WTC11 (cell line): ENCODE results near the gene LPAR3. TPM values are rescaled to one million over a fixed set of nuclear protein-coding genes. Genes with fewer than 3 reads are reported as not detected.

Source experiments
- ATAC-seq: fragments of 200-7000 bp; cut with Tn5 transposase; 2 replicates; pipeline ENCODE4 v1.10.0; 2021; ENCODE audit warnings: mild to moderate bottlenecking, moderate library complexity
- CTCF ChIA-PET: fragments of 300-600 bp; sonication (Branson Sonifier 250); formaldehyde crosslinking; loops from one replicate; lab custom pipeline; 2021; ENCODE audit warnings: antibody characterized with exemption; lab: Charles Lee
- POLR2A ChIA-PET: fragments of 350-600 bp; sonication (Branson Sonifier 250); formaldehyde crosslinking; loops from one replicate; lab custom pipeline; 2021; ENCODE audit warnings: antibody characterized with exemption; lab: Charles Lee
- DNase-seq: peaks from one replicate; pipeline ENCODE4 v3.0.0; 2021; ENCODE audit warnings: low spot score
- H3K27ac Mint-ChIP-seq: 2 replicates; pipeline ENCODE4 v1.8.0; 2021; ENCODE audit warnings: mixed read lengths
- H3K27me3 Mint-ChIP-seq: 2 replicates; pipeline ENCODE4 v1.8.0; 2021; ENCODE audit warnings: low read depth, mild to moderate bottlenecking, moderate library complexity, mixed read lengths
- H3K36me3 Mint-ChIP-seq: 2 replicates; pipeline ENCODE4 v1.8.0; 2021; ENCODE audit warnings: mixed read lengths
- H3K4me1 Mint-ChIP-seq: 2 replicates; pipeline ENCODE4 v1.8.0; 2022; ENCODE audit warnings: mixed read lengths
- H3K4me3 Mint-ChIP-seq: 2 replicates; pipeline ENCODE4 v1.8.0; 2021; ENCODE audit warnings: mild to moderate bottlenecking, moderate library complexity, mixed read lengths
- H3K9me3 Mint-ChIP-seq: 2 replicates; pipeline ENCODE4 v1.8.0; 2021; ENCODE audit warnings: mixed read lengths
- CBFB ChIP-seq: sonication (generic); formaldehyde crosslinking; IDR thresholded peaks from 2 replicates; pipeline ENCODE4 v1.8.1; 2022; ENCODE audit warnings: mild to moderate bottlenecking, low read depth, missing genetic modification reagents
- ELF4 ChIP-seq: sonication (generic); formaldehyde crosslinking; IDR thresholded peaks from 2 replicates; pipeline ENCODE4 v1.8.1; 2022; ENCODE audit warnings: low read depth, mild to moderate bottlenecking, moderate library complexity, missing genetic modification reagents
- GABPB1 ChIP-seq: sonication (generic); formaldehyde crosslinking; IDR thresholded peaks from 2 replicates; pipeline ENCODE4 v1.8.1; 2023; ENCODE audit warnings: mild to moderate bottlenecking, missing genetic modification reagents
- SMAD4 ChIP-seq: sonication (generic); formaldehyde crosslinking; IDR thresholded peaks from 2 replicates; pipeline ENCODE4 v1.8.0; 2022; ENCODE audit warnings: mild to moderate bottlenecking, missing genetic modification reagents
- TEAD4 ChIP-seq: sonication (generic); formaldehyde crosslinking; IDR thresholded peaks from 2 replicates; pipeline ENCODE4 v1.8.0; 2022; ENCODE audit warnings: mild to moderate bottlenecking, missing genetic modification reagents
- ZNF138 ChIP-seq: sonication (generic); formaldehyde crosslinking; conservative IDR thresholded peaks from 2 replicates; pipeline ENCODE4 v1.8.1; 2022; ENCODE audit warnings: mild to moderate bottlenecking, moderate library complexity, missing genetic modification reagents
- ZNF219 ChIP-seq: sonication (generic); formaldehyde crosslinking; IDR thresholded peaks from 2 replicates; pipeline ENCODE4 v1.8.0; 2023; ENCODE audit warnings: missing genetic modification reagents, mild to moderate bottlenecking, borderline replicate concordance
- ZNF232 ChIP-seq: sonication (generic); formaldehyde crosslinking; IDR thresholded peaks from 2 replicates; pipeline ENCODE4 v1.8.0; 2022; ENCODE audit warnings: mild to moderate bottlenecking, missing genetic modification reagents
- ZNF317 ChIP-seq: sonication (generic); formaldehyde crosslinking; IDR thresholded peaks from 2 replicates; pipeline ENCODE4 v1.8.1; 2023; ENCODE audit warnings: low read depth, mild to moderate bottlenecking, moderate library complexity, missing genetic modification reagents, borderline replicate concordance
- ZNF396 ChIP-seq: fragments of 250-450 bp; sonication (Bioruptor Pico); IDR thresholded peaks from 2 replicates; pipeline ENCODE4 v1.8.0; 2021; ENCODE audit warnings: mild to moderate bottlenecking, moderate library complexity, borderline replicate concordance
- ZNF423 ChIP-seq: fragments of 250-450 bp; sonication (Bioruptor Pico); IDR thresholded peaks from 2 replicates; pipeline ENCODE4 v2.1.2; 2022; ENCODE audit warnings: mild to moderate bottlenecking, moderate library complexity
- total RNA-seq: library from RNA; stranded (reverse); gene quantifications from 3 replicates; pipeline ENCODE4 v1.2.3, GENCODE V29; 2021
- TF ChIP-seq, protein P1 (sequence below): sonication (generic); formaldehyde crosslinking; IDR thresholded peaks from 2 replicates; pipeline ENCODE4 v1.8.0; 2022; ENCODE audit warnings: mild to moderate bottlenecking, missing genetic modification reagents
- TF ChIP-seq, protein P2 (sequence below): sonication (generic); formaldehyde crosslinking; IDR thresholded peaks from 2 replicates; pipeline ENCODE4 v1.8.1; 2023; ENCODE audit warnings: mild to moderate bottlenecking, missing genetic modification reagents, moderate library complexity
- TF ChIP-seq, protein P3 (sequence below): sonication (generic); formaldehyde crosslinking; IDR thresholded peaks from 2 replicates; pipeline ENCODE4 v1.8.1; 2023; ENCODE audit warnings: mild to moderate bottlenecking, missing genetic modification reagents
- TF ChIP-seq, protein P4 (sequence below): sonication (generic); formaldehyde crosslinking; IDR thresholded peaks from 2 replicates; pipeline ENCODE4 v1.8.0; 2023; ENCODE audit warnings: missing genetic modification reagents
- TF ChIP-seq, protein P5 (sequence below): sonication (generic); formaldehyde crosslinking; IDR thresholded peaks from 2 replicates; pipeline ENCODE4 v1.8.0; 2022; ENCODE audit warnings: mild to moderate bottlenecking, missing genetic modification reagents
- TF ChIP-seq, protein P6 (sequence below): fragments of 250-450 bp; sonication (Bioruptor Pico); IDR thresholded peaks from 2 replicates; pipeline ENCODE4 v1.9.0; 2021; ENCODE audit warnings: moderate library complexity, mild to moderate bottlenecking, inconsistent platforms, borderline replicate concordance
- TF ChIP-seq, protein P7 (sequence below): sonication (generic); formaldehyde crosslinking; IDR thresholded peaks from 2 replicates; pipeline ENCODE4 v1.8.0; 2022; ENCODE audit warnings: mild to moderate bottlenecking, missing genetic modification reagents
- TF ChIP-seq, protein P8 (sequence below): sonication (generic); formaldehyde crosslinking; IDR thresholded peaks from 2 replicates; pipeline ENCODE4 v1.8.0; 2023; ENCODE audit warnings: missing genetic modification reagents, mild to moderate bottlenecking, borderline replicate concordance
- TF ChIP-seq, protein P9 (sequence below): fragments of 250-450 bp; sonication (Bioruptor Pico); IDR thresholded peaks from 2 replicates; pipeline ENCODE4 v2.1.2; 2022; ENCODE audit warnings: mild to moderate bottlenecking, moderate library complexity

Gene LPAR3
- total RNA-seq, 1 experiment from 2014 or later = 33.3 TPM

DNA sequence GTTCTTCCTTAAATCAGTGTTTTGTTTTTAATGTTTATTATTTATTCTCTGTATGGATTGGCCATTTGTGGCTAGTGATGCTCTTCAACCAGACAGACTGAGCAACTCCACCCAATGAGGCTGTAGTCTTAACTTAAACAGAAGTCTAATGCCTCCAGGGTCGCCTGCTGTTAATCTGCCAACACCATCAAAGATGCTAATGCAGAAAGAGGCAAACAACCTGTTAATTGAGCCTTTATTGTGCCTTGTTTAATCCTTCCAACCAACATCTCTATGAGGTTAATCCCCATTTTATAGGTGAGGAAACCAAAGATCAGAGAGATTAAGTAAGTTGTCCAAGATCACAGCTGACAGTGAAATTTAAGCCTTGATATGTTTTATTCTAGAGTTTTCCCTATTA is 123.4 kb downstream of the LPAR3 start:
- peaks cover 6% of the 10 kb centered on the region for H3K9me3 Mint-ChIP-seq
- ATAC-seq = no peak
- TF ChIP-seq, protein P1, sequence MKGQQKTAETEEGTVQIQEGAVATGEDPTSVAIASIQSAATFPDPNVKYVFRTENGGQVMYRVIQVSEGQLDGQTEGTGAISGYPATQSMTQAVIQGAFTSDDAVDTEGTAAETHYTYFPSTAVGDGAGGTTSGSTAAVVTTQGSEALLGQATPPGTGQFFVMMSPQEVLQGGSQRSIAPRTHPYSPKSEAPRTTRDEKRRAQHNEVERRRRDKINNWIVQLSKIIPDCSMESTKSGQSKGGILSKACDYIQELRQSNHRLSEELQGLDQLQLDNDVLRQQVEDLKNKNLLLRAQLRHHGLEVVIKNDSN (CRISPR knock-in tag) = no peak
- TF ChIP-seq, protein P2, sequence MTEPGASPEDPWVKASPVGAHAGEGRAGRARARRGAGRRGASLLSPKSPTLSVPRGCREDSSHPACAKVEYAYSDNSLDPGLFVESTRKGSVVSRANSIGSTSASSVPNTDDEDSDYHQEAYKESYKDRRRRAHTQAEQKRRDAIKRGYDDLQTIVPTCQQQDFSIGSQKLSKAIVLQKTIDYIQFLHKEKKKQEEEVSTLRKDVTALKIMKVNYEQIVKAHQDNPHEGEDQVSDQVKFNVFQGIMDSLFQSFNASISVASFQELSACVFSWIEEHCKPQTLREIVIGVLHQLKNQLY = no peak
- no peak for TF ChIP-seq ZNF317 (CRISPR knock-in tag)
- TF ChIP-seq, protein P3, sequence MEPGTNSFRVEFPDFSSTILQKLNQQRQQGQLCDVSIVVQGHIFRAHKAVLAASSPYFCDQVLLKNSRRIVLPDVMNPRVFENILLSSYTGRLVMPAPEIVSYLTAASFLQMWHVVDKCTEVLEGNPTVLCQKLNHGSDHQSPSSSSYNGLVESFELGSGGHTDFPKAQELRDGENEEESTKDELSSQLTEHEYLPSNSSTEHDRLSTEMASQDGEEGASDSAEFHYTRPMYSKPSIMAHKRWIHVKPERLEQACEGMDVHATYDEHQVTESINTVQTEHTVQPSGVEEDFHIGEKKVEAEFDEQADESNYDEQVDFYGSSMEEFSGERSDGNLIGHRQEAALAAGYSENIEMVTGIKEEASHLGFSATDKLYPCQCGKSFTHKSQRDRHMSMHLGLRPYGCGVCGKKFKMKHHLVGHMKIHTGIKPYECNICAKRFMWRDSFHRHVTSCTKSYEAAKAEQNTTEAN (CRISPR knock-in tag) = no peak
- no peak for TF ChIP-seq ZNF423 (CRISPR knock-in tag)
- TF ChIP-seq, protein P4, sequence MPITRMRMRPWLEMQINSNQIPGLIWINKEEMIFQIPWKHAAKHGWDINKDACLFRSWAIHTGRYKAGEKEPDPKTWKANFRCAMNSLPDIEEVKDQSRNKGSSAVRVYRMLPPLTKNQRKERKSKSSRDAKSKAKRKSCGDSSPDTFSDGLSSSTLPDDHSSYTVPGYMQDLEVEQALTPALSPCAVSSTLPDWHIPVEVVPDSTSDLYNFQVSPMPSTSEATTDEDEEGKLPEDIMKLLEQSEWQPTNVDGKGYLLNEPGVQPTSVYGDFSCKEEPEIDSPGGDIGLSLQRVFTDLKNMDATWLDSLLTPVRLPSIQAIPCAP (CRISPR knock-in tag) = no peak
- TF ChIP-seq GABPB1 (CRISPR knock-in tag) = no peak
- no peak for TF ChIP-seq ZNF232 (CRISPR knock-in tag)
- TF ChIP-seq, protein P5, sequence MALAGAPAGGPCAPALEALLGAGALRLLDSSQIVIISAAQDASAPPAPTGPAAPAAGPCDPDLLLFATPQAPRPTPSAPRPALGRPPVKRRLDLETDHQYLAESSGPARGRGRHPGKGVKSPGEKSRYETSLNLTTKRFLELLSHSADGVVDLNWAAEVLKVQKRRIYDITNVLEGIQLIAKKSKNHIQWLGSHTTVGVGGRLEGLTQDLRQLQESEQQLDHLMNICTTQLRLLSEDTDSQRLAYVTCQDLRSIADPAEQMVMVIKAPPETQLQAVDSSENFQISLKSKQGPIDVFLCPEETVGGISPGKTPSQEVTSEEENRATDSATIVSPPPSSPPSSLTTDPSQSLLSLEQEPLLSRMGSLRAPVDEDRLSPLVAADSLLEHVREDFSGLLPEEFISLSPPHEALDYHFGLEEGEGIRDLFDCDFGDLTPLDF = no peak
- TF ChIP-seq, all 79 proteins: peak for 0
- Mint-ChIP-seq H3K4me1 (peaks cover 14% of the 10 kb centered on the region), H3K36me3 (0 out of 2 replicates have a peak, but pooled peaks cover 3% of the 10 kb centered on the region), H3K27me3 (peaks cover 7% of the 10 kb centered on the region; the same call in 1 of the 2 replicates), H3K27ac (no peak overlapping the region), H3K4me3 (no peak overlapping the region)
- no peak for DNase-seq
- POLR2A ChIA-PET = no interaction called here
- CTCF ChIA-PET = interaction anchor here (1.4 to 1.6 kb wide), 2 partner anchors 16 to 45 kb away, joined by 3 read pairs; no protein-coding TSS in a partner anchor

DNA sequence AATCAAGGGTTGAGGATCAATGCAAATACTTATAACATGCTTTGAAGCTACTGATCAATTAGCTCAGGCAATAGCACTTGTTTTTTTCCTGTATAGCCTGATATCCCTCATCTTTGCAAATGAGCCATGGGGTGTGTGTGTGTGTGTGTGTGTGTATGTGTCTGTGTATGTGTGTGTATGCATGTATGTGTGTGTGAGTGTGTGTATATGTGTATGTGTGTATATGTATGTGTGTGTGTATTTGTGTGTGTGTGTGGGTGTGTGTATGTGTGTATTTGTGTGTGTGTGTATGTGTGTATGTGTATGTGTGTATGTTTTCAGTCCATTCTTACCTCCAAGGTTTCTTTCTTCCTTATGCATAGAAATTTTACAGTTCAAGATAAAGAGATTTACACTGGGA is 124.4 kb downstream of the LPAR3 start:
- ChIA-PET POLR2A (no interaction called here), CTCF (interaction anchor here (1.6 kb wide), 1 partner anchor 44 kb away, joined by 3 read pairs; no protein-coding TSS in a partner anchor)
- H3K4me3 Mint-ChIP-seq = no peak overlapping the region
- DNase-seq (no peak), ATAC-seq (no peak)
- no peak overlapping the region for H3K27ac Mint-ChIP-seq
- H3K27me3 Mint-ChIP-seq = peaks cover 7% of the 10 kb centered on the region; the same call in 1 of the 2 replicates
- TF ChIP-seq ZNF219 (no peak), CBFB (CRISPR knock-in tag) (no peak), ZNF138 (CRISPR knock-in tag) (no peak), ELF4 (CRISPR knock-in tag) (no peak), TEAD4 (no peak), SMAD4 (CRISPR knock-in tag) (no peak), ZNF396 (no peak)
- TF ChIP-seq, protein P6, sequence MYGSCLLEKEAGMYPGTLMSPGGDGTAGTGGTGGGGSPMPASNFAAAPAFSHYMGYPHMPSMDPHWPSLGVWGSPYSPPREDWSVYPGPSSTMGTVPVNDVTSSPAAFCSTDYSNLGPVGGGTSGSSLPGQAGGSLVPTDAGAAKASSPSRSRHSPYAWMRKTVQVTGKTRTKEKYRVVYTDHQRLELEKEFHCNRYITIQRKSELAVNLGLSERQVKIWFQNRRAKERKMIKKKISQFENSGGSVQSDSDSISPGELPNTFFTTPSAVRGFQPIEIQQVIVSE (CRISPR knock-in tag) = no peak
- TF ChIP-seq, protein P7, sequence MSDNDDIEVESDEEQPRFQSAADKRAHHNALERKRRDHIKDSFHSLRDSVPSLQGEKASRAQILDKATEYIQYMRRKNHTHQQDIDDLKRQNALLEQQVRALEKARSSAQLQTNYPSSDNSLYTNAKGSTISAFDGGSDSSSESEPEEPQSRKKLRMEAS (CRISPR knock-in tag) = no peak
- TF ChIP-seq, protein P1 (CRISPR knock-in tag) = no peak
- TF ChIP-seq, protein P8, sequence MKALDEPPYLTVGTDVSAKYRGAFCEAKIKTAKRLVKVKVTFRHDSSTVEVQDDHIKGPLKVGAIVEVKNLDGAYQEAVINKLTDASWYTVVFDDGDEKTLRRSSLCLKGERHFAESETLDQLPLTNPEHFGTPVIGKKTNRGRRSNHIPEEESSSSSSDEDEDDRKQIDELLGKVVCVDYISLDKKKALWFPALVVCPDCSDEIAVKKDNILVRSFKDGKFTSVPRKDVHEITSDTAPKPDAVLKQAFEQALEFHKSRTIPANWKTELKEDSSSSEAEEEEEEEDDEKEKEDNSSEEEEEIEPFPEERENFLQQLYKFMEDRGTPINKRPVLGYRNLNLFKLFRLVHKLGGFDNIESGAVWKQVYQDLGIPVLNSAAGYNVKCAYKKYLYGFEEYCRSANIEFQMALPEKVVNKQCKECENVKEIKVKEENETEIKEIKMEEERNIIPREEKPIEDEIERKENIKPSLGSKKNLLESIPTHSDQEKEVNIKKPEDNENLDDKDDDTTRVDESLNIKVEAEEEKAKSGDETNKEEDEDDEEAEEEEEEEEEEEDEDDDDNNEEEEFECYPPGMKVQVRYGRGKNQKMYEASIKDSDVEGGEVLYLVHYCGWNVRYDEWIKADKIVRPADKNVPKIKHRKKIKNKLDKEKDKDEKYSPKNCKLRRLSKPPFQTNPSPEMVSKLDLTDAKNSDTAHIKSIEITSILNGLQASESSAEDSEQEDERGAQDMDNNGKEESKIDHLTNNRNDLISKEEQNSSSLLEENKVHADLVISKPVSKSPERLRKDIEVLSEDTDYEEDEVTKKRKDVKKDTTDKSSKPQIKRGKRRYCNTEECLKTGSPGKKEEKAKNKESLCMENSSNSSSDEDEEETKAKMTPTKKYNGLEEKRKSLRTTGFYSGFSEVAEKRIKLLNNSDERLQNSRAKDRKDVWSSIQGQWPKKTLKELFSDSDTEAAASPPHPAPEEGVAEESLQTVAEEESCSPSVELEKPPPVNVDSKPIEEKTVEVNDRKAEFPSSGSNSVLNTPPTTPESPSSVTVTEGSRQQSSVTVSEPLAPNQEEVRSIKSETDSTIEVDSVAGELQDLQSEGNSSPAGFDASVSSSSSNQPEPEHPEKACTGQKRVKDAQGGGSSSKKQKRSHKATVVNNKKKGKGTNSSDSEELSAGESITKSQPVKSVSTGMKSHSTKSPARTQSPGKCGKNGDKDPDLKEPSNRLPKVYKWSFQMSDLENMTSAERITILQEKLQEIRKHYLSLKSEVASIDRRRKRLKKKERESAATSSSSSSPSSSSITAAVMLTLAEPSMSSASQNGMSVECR (CRISPR knock-in tag) = no peak
- TF ChIP-seq, protein P9, sequence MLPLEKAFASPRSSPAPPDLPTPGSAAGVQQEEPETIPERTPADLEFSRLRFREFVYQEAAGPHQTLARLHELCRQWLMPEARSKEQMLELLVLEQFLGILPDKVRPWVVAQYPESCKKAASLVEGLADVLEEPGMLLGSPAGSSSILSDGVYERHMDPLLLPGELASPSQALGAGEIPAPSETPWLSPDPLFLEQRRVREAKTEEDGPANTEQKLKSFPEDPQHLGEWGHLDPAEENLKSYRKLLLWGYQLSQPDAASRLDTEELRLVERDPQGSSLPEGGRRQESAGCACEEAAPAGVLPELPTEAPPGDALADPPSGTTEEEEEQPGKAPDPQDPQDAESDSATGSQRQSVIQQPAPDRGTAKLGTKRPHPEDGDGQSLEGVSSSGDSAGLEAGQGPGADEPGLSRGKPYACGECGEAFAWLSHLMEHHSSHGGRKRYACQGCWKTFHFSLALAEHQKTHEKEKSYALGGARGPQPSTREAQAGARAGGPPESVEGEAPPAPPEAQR (CRISPR knock-in tag) = no peak
- peaks cover 23% of the 10 kb centered on the region for H3K4me1 Mint-ChIP-seq
- H3K36me3 Mint-ChIP-seq = 0 out of 2 replicates have a peak, but pooled peaks cover 3% of the 10 kb centered on the region
- H3K9me3 Mint-ChIP-seq = peaks cover 6% of the 10 kb centered on the region
